Esophagus (tissue), 2 donors: ENCODE results near the gene DAPK3. TPM values are rescaled to one million over a fixed set of nuclear protein-coding genes. Genes with fewer than 3 reads are reported as not detected.

ENCODE experiments used
- H3K27ac ChIP-seq, 2 donors: one replicate each; pipeline ENCODE4 v1.5.1; 2013; ENCODE audit warnings: low read depth in 2 of 2, mild to moderate bottlenecking in 2 of 2, inconsistent platforms in 1 of 2, low read length in 1 of 2, moderate library complexity in 1 of 2
- H3K27me3 ChIP-seq, 2 donors: one replicate each; pipeline ENCODE4 v1.6.1; 2013; ENCODE audit warnings: low read length in 2 of 2, control low read depth in 1 of 2, mild to moderate bottlenecking in 1 of 2; ENCODE audit not compliant: insufficient read depth in 2 of 2, control insufficient read depth in 1 of 2
- H3K36me3 ChIP-seq, 2 donors: one replicate each; pipeline ENCODE4 v1.6.1; 2013; ENCODE audit warnings: low read length in 1 of 2; ENCODE audit not compliant: control insufficient read depth in 2 of 2, insufficient read depth in 2 of 2
- H3K4me1 ChIP-seq, 2 donors: one replicate each; pipeline ENCODE4 v1.6.1; 2013; ENCODE audit warnings: low read length in 1 of 2; ENCODE audit not compliant: control insufficient read depth in 2 of 2, insufficient read depth in 2 of 2
- H3K4me3 ChIP-seq, 2 donors: one replicate each; pipeline ENCODE4 v1.5.1; 2013; ENCODE audit warnings: low read length in 2 of 2, mild to moderate bottlenecking in 2 of 2, low read depth in 1 of 2, moderate library complexity in 1 of 2
- H3K9me3 ChIP-seq, 2 donors: one replicate each; pipeline ENCODE4 v1.6.1; 2013; ENCODE audit warnings: mild to moderate bottlenecking in 2 of 2, low read depth in 1 of 2, low read length in 1 of 2, moderate library complexity in 1 of 2; ENCODE audit not compliant: control insufficient read depth in 2 of 2, insufficient read depth in 1 of 2
- WGBS, 2 donors: extraction: QIAGEN DNeasy Blood & Tissue Kit; methylation state at CpG; one replicate each; pipeline ENCODE4 v1.1.7; 2013; 5-methylcytosine and 5-hydroxymethylcytosine counted together
- polyA plus RNA-seq, 2 donors: library from polyadenylated mRNA; stranded (reverse); fragments of 200-250 nt; gene quantifications; one replicate each; pipeline ENCODE4 v1.2.3, GENCODE V29; 2013
- donor health status: healthy with polysubstance abuse.
- donor health status: Bipolar disorder and iron deficiency.

The DAPK3 gene
- polyA plus RNA-seq, 2 donors, result 35.3 to 42.4 TPM

- H3K4me3 ChIP-seq, result no peak overlapping the region
- 91% methylated on average over 18 of the region's 18 CpGs for WGBS, 2 donors
- H3K27me3 ChIP-seq, result no peaks in the 10 kb centered on the region
- no peaks in the 10 kb centered on the region for H3K9me3 ChIP-seq
- H3K27ac ChIP-seq, result no peak overlapping the region
- peaks cover 3 to 24% of the 10 kb centered on the region in 2 donors for H3K4me1 ChIP-seq
- H3K36me3 ChIP-seq, result peaks cover 64 to 83% of the 10 kb centered on the region in 2 donors
These were observed 8.4 kb upstream of the DAPK3 start for GRCh38 chr19:3979289-3979673.

GRCh38 chr19:3978145-3978544, 7.2 kb upstream of the DAPK3 start:
- Histone ChIP-seq H3K9me3 (no peaks in the 10 kb centered on the region), H3K36me3 (peaks cover 63 to 72% of the 10 kb centered on the region in 2 donors), H3K4me1 (peaks cover 3 to 14% of the 10 kb centered on the region in 2 donors), H3K4me3 (no peak overlapping the region), H3K27me3 (no peaks in the 10 kb centered on the region), H3K27ac (no peak overlapping the region)
- 89 to 90% methylated on average over 19 of the region's 19 CpGs for WGBS, 2 donors

DNA sequence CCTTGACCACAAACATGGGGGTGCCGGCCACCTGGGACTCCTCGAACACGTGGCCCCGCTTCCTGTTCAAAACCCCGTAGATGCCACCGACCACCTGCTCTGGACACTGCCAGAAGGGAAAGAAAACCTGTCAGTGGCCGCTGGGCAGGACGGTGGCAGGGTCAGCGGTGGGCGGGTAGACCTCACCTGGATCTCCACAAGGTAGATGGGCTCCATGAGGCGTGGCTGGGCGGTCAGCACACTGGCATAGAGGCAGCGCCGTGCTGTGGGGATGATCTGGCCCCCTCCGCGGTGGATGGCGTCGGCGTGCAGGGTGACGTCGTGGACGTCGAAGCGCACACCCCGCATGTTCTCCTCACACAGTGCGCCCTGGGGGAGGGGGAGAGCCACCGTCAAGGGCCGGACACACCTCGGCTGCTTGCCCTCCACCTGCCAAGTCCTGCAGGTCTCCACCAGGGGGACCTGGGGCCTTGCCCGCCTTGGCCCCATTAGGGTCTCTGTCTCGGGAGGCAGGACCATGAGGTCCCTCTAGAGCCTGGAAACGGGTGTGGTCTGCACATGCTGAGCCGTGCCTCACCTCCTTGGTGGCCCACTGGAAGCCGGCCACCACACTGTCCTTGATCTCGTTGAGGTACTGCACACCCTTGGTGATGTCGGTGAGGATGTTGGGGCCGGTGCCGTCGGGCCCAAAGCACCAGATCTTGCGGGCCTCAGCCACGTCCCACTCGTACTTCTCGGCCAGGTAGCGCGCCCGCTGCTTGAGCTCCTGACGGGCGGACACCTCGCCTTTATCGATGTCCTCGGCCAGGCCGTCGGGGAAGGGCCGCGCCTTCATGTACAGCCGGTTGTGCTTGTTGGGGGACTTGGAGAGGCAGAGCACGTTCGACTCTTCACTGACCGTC, 6.6 kb upstream of the DAPK3 start:
- Histone ChIP-seq H3K4me1 (peaks cover 0 to 8% of the 10 kb centered on the region in 2 donors), H3K27me3 (no peaks in the 10 kb centered on the region), H3K27ac (no peak overlapping the region), H3K36me3 (peaks cover 57 to 66% of the 10 kb centered on the region in 2 donors), H3K4me3 (no peak overlapping the region), H3K9me3 (no peaks in the 10 kb centered on the region)
- WGBS, 2 donors, result 88 to 90% methylated on average over 59 of the region's 59 CpGs

GRCh38 chr19:3976495-3977241, 5.8 kb upstream of the DAPK3 start:
- H3K4me3 ChIP-seq, result no peak overlapping the region
- no peaks in the 10 kb centered on the region for H3K9me3 ChIP-seq
- H3K27ac ChIP-seq, result no peak overlapping the region
- H3K4me1 ChIP-seq, result peaks cover 0 to 3% of the 10 kb centered on the region in 2 donors
- peaks cover 49 to 57% of the 10 kb centered on the region in 2 donors for H3K36me3 ChIP-seq
- 90 to 91% methylated on average over 29 of the region's 29 CpGs for WGBS, 2 donors
- no peaks in the 10 kb centered on the region for H3K27me3 ChIP-seq

DNA sequence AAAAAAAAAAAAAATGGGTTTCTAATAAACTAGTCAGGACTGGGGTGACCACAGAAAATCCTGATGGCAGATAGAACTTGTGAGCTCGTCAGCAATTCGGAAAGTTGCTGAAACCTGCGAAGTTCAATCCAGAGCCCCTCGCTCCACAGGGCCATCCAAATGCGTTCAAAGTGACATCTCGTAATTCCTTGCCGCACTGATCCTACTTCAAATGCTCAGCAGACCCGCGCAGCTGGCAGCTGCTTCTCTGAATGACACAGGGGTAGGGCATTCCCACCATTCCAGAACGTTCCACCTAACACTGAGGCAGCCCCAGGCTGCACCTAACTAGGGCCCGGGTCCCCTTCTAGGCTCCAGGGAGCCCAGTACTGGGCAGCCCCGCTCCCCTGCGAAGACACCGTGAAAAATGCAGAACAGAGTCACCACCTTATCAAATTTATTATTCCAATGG, 4.8 kb upstream of the DAPK3 start:
- H3K4me3 ChIP-seq, result no peak overlapping the region
- WGBS, 2 donors, result 83 to 86% methylated on average over 14 of the region's 14 CpGs
- no peak overlapping the region for H3K27ac ChIP-seq
- peaks cover 0 to 5% of the 10 kb centered on the region in 2 donors for H3K4me1 ChIP-seq
- peaks cover 40 to 47% of the 10 kb centered on the region in 2 donors for H3K36me3 ChIP-seq
- no peaks in the 10 kb centered on the region for H3K9me3 ChIP-seq
- no peaks in the 10 kb centered on the region for H3K27me3 ChIP-seq

GRCh38 chr19:3975144-3975543, 4.2 kb upstream of the DAPK3 start:
- Histone ChIP-seq H3K27me3 (no peaks in the 10 kb centered on the region), H3K9me3 (no peaks in the 10 kb centered on the region), H3K4me3 (no peak overlapping the region), H3K36me3 (peaks cover 35 to 42% of the 10 kb centered on the region in 2 donors), H3K4me1 (peaks cover 0 to 5% of the 10 kb centered on the region in 2 donors), H3K27ac (peak overlapping the region in 1 of 2 donors; percentile 8)
- 69 to 79% methylated on average over 8 of the region's 8 CpGs for WGBS, 2 donors

DNA sequence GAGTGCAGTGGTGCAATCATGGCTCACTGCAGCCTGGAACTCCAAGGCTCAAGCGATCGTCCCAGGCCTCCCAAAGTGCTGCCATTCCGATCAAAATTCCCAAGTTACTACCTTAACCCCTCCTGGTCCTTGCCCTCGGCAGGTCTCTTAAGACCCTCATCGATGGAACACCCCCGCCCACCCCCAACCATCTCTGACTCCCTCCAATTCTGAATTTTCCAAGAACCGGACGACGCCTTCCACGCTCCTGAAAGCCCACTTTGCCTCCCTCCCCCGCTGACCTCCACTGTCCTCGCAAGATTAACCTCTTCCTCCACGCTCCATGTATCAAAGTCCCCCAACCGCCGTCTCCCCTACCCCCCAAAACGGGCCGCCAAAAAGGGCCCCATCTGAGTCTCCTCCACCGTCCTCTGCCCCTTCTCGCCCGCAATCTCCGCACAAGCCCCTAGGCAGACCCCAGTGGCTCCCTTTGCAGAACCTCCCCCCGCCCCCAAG, 539 bp downstream of the DAPK3 start:
- Histone ChIP-seq H3K4me1 (peaks cover 3 to 12% of the 10 kb centered on the region in 2 donors), H3K27me3 (no peaks in the 10 kb centered on the region), H3K36me3 (peaks cover 5 to 6% of the 10 kb centered on the region in 2 donors), H3K4me3 (peak overlapping the region; percentile 74 to 78), H3K9me3 (no peaks in the 10 kb centered on the region), H3K27ac (peak overlapping the region; percentile 95 to 97)
- WGBS, 2 donors, result 0 to 1% methylated on average over 21 to 22 of the region's 22 CpGs

DNA sequence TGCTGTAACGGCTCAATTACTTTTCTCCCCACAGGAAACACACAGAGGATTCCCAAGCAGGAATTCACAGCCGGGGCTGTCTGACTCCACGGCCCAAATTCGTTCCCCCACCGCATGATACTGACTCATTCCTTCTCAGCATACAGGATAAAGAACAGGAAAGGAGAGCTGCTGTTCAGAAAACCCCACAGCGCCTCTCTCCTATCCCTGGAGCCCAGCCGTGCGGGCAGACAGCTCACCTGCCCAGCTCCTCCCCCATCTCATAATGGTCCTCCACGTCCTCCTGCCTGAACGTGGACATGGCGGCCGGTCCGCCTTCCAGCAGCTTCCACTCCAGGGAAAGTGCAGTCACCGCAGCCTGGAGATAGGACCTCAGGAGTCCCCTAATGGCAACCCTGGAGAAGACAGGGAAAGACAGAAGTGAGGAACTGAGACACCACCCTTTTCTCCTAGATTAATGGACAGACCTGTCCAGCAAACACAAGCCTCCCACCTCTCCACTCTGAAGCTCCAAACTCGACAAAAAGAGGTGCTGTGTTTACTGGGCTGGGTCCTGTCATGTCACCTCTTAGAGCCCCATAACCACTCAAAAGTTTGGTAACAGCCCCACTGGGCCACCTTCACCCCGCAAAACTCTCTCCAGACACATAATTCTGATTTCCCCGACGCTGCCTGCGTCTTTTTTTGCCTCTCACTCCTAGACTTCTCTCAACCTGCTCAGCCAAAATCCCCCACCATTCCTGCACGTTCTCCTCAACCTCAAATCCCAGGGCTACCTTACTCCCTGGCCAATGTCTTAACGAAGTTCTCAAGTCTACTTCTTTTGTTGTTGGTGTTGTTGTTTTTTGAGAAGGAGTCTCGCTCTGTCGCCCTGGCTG, 1.2 kb downstream of the DAPK3 start:
- Histone ChIP-seq H3K9me3 (no peaks in the 10 kb centered on the region), H3K27me3 (no peaks in the 10 kb centered on the region), H3K4me1 (peaks cover 6 to 12% of the 10 kb centered on the region in 2 donors), H3K27ac (peak overlapping the region; percentile 95 to 97), H3K4me3 (peak overlapping the region; percentile 74 to 78), H3K36me3 (peaks cover 7 to 10% of the 10 kb centered on the region in 2 donors)
- WGBS, 2 donors, result 17 to 22% methylated on average over 23 of the region's 23 CpGs
